ENCODE measurements around the gene TMPRSS4. TPM values are rescaled to one million over a fixed set of nuclear protein-coding genes. Genes with fewer than 3 reads are reported as not detected.

Gene TMPRSS4
- total and polyA plus RNA-seq, 8 donors: 2.9 to 7.0 (median 4.4) TPM

GRCh38 chr11:118042796-118043195, 34.1 kb upstream of the TMPRSS4 start:
- Histone ChIP-seq H3K27ac (no peak overlapping the region), H3K36me3 (no peaks in the 10 kb centered on the region), H3K4me3 (no peak overlapping the region), H3K9me3 (no peaks in the 10 kb centered on the region), H3K4me1 (no peaks in the 10 kb centered on the region), H3K27me3 (no peaks in the 10 kb centered on the region)
- DNase-seq (no peak), ATAC-seq (no peak)
- intact Hi-C loops (cut with DNase I): no loop called here
- TF ChIP-seq CTCF (IDR thresholded peaks at IDR 0.05): no peak

- H3K27me3 ChIP-seq: no peaks in the 10 kb centered on the region
- H3K4me1 ChIP-seq: no peaks in the 10 kb centered on the region
- H3K27ac ChIP-seq: no peak overlapping the region
- H3K4me3 ChIP-seq: no peak overlapping the region
- ATAC-seq: no peak
- DNase-seq: no peak
- intact Hi-C loops (cut with DNase I): no loop called here
- no peaks in the 10 kb centered on the region for H3K9me3 ChIP-seq
- TF ChIP-seq CTCF (IDR thresholded peaks at IDR 0.05): no peak
- H3K36me3 ChIP-seq: no peaks in the 10 kb centered on the region
Measured at GRCh38 chr11:118045191-118045590, 31.7 kb upstream of the TMPRSS4 start.

GRCh38 chr11:118046051-118046963, 30.6 kb upstream of the TMPRSS4 start:
- no peaks in the 10 kb centered on the region for H3K4me1 ChIP-seq
- intact Hi-C loops (cut with DNase I): no loop called here
- no peak for ATAC-seq
- no peak for TF ChIP-seq CTCF (IDR thresholded peaks at IDR 0.05)
- no peaks in the 10 kb centered on the region for H3K36me3 ChIP-seq
- H3K9me3 ChIP-seq: no peaks in the 10 kb centered on the region
- H3K27me3 ChIP-seq: no peaks in the 10 kb centered on the region
- DNase-seq: no peak
- H3K4me3 ChIP-seq: no peak overlapping the region
- H3K27ac ChIP-seq: no peak overlapping the region

DNA sequence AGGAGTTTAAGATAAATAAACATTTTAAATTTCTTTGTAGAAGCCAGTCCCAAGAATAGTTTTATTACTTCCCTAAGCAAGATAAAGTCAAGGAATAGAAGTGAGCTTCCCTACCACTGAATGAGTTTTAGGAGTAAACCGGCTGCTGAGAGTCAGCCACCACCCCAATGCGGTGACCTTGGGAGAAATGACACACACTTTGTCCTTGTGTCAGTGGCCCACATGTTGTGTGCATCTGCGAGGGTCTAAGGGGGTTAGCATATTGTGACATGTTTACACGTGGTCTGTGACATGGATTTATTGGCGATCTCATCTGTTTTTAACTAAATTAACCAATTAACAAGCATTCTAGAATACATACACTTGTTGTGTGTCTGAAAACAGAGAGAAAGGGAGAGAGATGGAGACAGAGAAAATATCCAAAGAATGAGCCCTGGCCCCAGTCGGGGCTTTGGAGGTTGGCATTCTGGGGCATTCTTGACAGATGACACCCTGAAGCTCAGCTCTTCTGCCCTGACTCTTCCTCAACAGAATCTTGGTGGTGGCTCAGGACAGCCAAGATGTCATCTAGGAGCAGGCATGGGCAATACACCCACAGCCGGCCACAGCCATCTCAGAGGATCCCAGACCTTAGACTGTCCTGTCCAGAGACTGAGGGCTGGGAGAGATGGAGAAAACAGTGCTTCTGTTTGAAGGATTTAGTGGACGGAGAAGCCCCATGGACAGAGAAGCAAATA, 29.7 kb upstream of the TMPRSS4 start:
- no peak for ATAC-seq
- H3K36me3 ChIP-seq: no peaks in the 10 kb centered on the region
- TF ChIP-seq CTCF (IDR thresholded peaks at IDR 0.05): no peak

DNA sequence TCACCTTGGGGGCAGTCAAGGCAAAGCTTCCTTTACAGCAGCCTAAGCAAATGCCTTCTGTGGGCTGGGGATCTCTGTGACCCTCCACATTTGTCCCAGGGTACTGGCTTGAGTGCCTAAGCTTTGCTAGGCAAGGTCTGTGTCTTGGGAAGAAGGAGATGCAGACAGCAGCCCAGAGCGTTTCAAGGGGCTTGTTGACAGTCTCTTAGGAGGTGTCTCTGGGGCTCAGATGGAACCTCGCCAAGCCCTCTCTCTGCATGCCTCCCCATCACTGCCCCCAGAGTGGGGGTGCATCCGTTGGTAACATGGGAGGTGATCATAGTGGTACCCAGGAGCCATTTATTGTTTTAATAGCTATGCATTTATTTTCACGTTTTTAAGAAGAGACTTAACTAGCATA, 29.1 kb upstream of the TMPRSS4 start:
- no peak for DNase-seq
- Histone ChIP-seq H3K4me1 (peaks cover 0 to 9% of the 10 kb centered on the region in 2 donors), H3K4me3 (no peak overlapping the region), H3K27me3 (no peaks in the 10 kb centered on the region), H3K9me3 (no peaks in the 10 kb centered on the region), H3K27ac (no peak overlapping the region), H3K36me3 (no peaks in the 10 kb centered on the region)
- no peak for ATAC-seq
- intact Hi-C loops (cut with DNase I): no loop called here
- TF ChIP-seq CTCF (IDR thresholded peaks at IDR 0.05): no peak

More for the DNA sequence above, 29.7 kb upstream of the TMPRSS4 start:
- H3K4me3 ChIP-seq: no peak overlapping the region
- no peak for DNase-seq
- H3K9me3 ChIP-seq: no peaks in the 10 kb centered on the region
- no peak overlapping the region for H3K27ac ChIP-seq
- peaks cover 0 to 2% of the 10 kb centered on the region in 2 donors for H3K4me1 ChIP-seq
- H3K27me3 ChIP-seq: no peaks in the 10 kb centered on the region
- intact Hi-C loops (cut with DNase I): no loop called here

All from left lung (tissue), 10 donors.